M059J (cell line): ENCODE measurements around the gene ENOPH1. TPM values are rescaled to one million over a fixed set of nuclear protein-coding genes. Genes with fewer than 3 reads are reported as not detected.

Experiments
- DNase-seq: peaks from one replicate; pipeline ENCODE4 v3.0.0-alpha.2; 2012; ENCODE audit warnings: low read depth
- total RNA-seq: library from RNA; depleted of rRNA; stranded (reverse); fragments of >200 nt; shearing (Covaris generic); gene quantifications from 2 replicates; pipeline ENCODE4 v1.2.3, GENCODE V29; 2014; rRNA removed

ENOPH1 gene
- total RNA-seq, 1 experiment from 2014 or later = 48.3 TPM

DNA sequence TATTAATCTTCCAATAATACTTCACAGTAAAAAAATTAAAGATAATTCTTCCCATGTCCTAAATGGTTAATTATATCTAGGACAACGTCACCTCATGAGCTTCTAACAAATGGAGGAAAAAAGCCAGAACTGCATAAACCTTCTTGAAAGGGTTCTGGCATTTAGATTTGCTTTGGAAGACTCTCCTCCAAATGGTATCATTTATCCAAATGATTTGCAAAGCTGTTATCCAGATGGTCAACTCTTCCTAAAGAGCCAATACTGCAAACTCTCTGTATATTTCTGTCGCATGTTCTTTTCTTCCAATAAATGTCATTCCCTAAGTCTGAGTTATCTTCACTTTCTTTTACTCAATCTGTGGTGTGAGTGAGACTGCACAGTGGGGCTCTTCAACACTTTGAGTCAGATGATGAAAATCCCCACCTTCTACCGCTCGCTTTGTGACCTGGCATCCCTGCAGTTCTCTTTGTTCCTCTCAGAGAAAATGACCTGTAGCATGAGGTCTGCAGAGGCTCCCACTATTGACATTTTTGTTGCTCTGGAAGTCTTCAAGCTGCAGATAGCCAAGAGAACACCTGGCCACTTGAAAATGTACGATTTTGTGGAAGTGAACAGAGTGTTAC, 78.5 kb downstream of the ENOPH1 start:
- no peak for DNase-seq

DNA sequence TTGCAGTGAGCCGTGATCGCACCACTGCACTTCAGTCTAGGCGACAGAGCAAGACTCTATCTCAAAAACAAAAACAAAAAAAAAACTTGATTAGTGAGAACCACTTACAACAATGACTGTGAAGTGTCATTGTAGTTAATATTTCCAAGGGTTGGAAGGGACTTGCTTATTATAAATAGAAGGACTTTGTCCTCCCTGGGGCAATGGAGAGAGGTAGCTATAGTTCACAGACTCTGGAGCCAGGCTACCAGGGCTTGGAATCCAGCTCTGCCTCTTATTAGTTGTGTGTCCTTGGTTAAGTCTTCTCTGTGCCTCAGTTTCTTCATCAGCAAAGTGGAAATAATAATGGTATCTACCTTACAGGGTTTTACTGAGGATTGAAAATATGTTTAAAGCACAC, 79.8 kb downstream of the ENOPH1 start:
- no peak for DNase-seq

Other genes with a start within 250 kb of the ENOPH1 start
- 45.9 and 88.7 TPM in 2 replicates for gene HNRNPD, start 56.6 kb upstream of the ENOPH1 start, total RNA-seq
- 206 and 225 TPM in 2 replicates for gene HNRNPDL, start 128 bp upstream of the ENOPH1 start, total RNA-seq
- 1.8 and 4.0 TPM in 2 replicates for gene TMEM150C, start 131.4 kb downstream of the ENOPH1 start, total RNA-seq